A673 (cell line): ENCODE results near the gene RNASE8.

ENCODE experiments used
- EZH2 ChIP-seq: fragments of 200-600 bp; sonication (generic); IDR thresholded peaks from 2 replicates; pipeline ENCODE4 v1.6.1; 2017; ENCODE audit warnings: borderline replicate concordance, low read depth, mild to moderate bottlenecking, mixed read lengths, antibody characterized with exemption, low read length; ENCODE audit not compliant: poor library complexity, severe bottlenecking
- TF ChIP-seq, protein P1 (sequence below): fragments of 300-800, 200-600 bp; sonication (generic); conservative IDR thresholded peaks from 2 replicates; pipeline ENCODE4 v1.5.1; 2017; ENCODE audit warnings: low read depth, mild to moderate bottlenecking, antibody characterized with exemption, low read length, moderate library complexity, mixed read lengths

DNA sequence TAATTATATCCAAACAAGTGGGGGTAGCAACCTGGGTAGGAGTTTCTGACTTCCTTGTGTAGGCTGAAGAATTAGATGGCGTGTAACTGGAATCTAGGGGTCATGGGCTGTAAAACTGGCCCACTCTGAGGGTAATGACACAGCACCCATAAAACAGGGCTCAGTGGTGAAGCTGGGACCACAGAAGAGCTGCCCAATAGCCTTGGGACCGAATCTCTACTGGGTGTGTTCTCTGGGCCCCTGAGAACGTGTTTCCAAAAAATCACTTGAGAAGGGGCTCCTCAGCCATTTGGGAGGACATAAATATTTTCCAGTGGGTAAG lies 3.7 kb downstream of the RNASE8 start:
- TF ChIP-seq, protein P1, sequence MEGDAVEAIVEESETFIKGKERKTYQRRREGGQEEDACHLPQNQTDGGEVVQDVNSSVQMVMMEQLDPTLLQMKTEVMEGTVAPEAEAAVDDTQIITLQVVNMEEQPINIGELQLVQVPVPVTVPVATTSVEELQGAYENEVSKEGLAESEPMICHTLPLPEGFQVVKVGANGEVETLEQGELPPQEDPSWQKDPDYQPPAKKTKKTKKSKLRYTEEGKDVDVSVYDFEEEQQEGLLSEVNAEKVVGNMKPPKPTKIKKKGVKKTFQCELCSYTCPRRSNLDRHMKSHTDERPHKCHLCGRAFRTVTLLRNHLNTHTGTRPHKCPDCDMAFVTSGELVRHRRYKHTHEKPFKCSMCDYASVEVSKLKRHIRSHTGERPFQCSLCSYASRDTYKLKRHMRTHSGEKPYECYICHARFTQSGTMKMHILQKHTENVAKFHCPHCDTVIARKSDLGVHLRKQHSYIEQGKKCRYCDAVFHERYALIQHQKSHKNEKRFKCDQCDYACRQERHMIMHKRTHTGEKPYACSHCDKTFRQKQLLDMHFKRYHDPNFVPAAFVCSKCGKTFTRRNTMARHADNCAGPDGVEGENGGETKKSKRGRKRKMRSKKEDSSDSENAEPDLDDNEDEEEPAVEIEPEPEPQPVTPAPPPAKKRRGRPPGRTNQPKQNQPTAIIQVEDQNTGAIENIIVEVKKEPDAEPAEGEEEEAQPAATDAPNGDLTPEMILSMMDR: no peak
- no peak for TF ChIP-seq EZH2
